Liver (tissue), 9 donors: ENCODE data around the gene POLA1. TPM values are rescaled to one million over a fixed set of nuclear protein-coding genes. Genes with fewer than 3 reads are reported as not detected.

ENCODE experiments used
- DNase-seq: peaks from one replicate; pipeline ENCODE4 v3.0.0-alpha.2; 2017; ENCODE audit warnings: low spot score
- H3K27ac ChIP-seq, 2 donors: one replicate each; pipeline ENCODE4 v1.7.0; 2013; ENCODE audit warnings: inconsistent platforms in 2 of 2, low read length in 2 of 2, control low read depth in 1 of 2, low read depth in 1 of 2, mild to moderate bottlenecking in 1 of 2
- H3K27me3 ChIP-seq, 4 donors: one replicate each; pipeline versions ENCODE4 v1.6.1 to v1.7.0; 2013; ENCODE audit warnings: low read length in 3 of 4, inconsistent platforms in 1 of 4, mild to moderate bottlenecking in 1 of 4, moderate library complexity in 1 of 4; ENCODE audit not compliant: control insufficient read depth in 4 of 4, insufficient read depth in 4 of 4
- H3K36me3 ChIP-seq, 4 donors: one replicate each; pipeline versions ENCODE4 v1.6.1 to v1.7.0; 2013; ENCODE audit warnings: low read length in 3 of 4, mild to moderate bottlenecking in 3 of 4, low read depth in 1 of 4, moderate library complexity in 1 of 4; ENCODE audit not compliant: control insufficient read depth in 4 of 4, insufficient read depth in 3 of 4
- H3K4me1 ChIP-seq, 4 donors: one replicate each; pipeline versions ENCODE4 v1.6.1 to v1.7.0; 2013; ENCODE audit warnings: low read length in 3 of 4, mild to moderate bottlenecking in 3 of 4, moderate library complexity in 1 of 4; ENCODE audit not compliant: control insufficient read depth in 4 of 4, insufficient read depth in 4 of 4
- H3K4me3 ChIP-seq, 3 donors: one replicate each; pipeline versions ENCODE4 v1.6.1 to v1.7.0; 2013; ENCODE audit warnings: low read length in 3 of 3, control low read depth in 1 of 3, low read depth in 1 of 3, mild to moderate bottlenecking in 1 of 3
- H3K9ac ChIP-seq, 2 donors: one replicate each; pipeline ENCODE4 v1.7.0; 2013; ENCODE audit warnings: low read length in 2 of 2, mild to moderate bottlenecking in 2 of 2, moderate library complexity in 2 of 2, control low read depth in 1 of 2, low read depth in 1 of 2
- H3K9me3 ChIP-seq, 4 donors: one replicate each; pipeline versions ENCODE4 v1.6.1 to v1.7.0; 2013; ENCODE audit warnings: low read length in 3 of 4; ENCODE audit not compliant: control insufficient read depth in 4 of 4
- ATF3 ChIP-seq: IDR thresholded peaks from 2 replicates; pipeline ENCODE4 v1.6.1; 2016; ENCODE audit warnings: antibody characterized with exemption
- CTCF ChIP-seq: fragments of 150-350 bp; IDR thresholded peaks from 2 replicates; pipeline ENCODE4 v1.5.1; 2017; ENCODE audit warnings: improper control_type of control experiment, low read depth, low read length; ENCODE audit not compliant: missing input control
- EGR1 ChIP-seq, 2 donors: IDR thresholded peaks; 2 replicates each; pipeline ENCODE4 v1.6.1; 2016 to 2018; ENCODE audit warnings: antibody characterized with exemption in 2 of 2, low read depth in 2 of 2
- FOXA1 ChIP-seq: IDR thresholded peaks from 2 replicates; pipeline ENCODE4 v1.6.1; 2016; ENCODE audit warnings: antibody characterized with exemption
- FOXA2 ChIP-seq: IDR thresholded peaks from 2 replicates; pipeline ENCODE4 v1.6.1; 2016; ENCODE audit warnings: antibody characterized with exemption
- GABPA ChIP-seq, 2 donors: IDR thresholded peaks in 1 of 2; conservative IDR thresholded peaks in 1 of 2; 2 replicates each; pipeline ENCODE4 v1.6.1; 2016; ENCODE audit warnings: antibody characterized with exemption in 2 of 2, mild to moderate bottlenecking in 1 of 2, moderate library complexity in 1 of 2
- HNF4A ChIP-seq, 2 donors: conservative IDR thresholded peaks; 2 replicates each; pipeline ENCODE4 v1.6.1; 2016; ENCODE audit warnings: antibody characterized with exemption in 2 of 2, mild to moderate bottlenecking in 2 of 2
- HNF4G ChIP-seq: IDR thresholded peaks from 2 replicates; pipeline ENCODE4 v1.6.1; 2016; ENCODE audit warnings: antibody characterized with exemption
- JUND ChIP-seq, 2 donors: IDR thresholded peaks; 2 replicates each; pipeline ENCODE4 v1.6.1; 2016; ENCODE audit warnings: antibody characterized with exemption in 2 of 2
- MAX ChIP-seq: IDR thresholded peaks from 2 replicates; pipeline ENCODE4 v1.6.1; 2016; ENCODE audit warnings: antibody characterized with exemption
- NR2F2 ChIP-seq: IDR thresholded peaks from 2 replicates; pipeline ENCODE4 v1.6.1; 2016; ENCODE audit warnings: antibody characterized with exemption
- RAD21 ChIP-seq, 2 donors: IDR thresholded peaks; 2 replicates each; pipeline ENCODE4 v1.6.1; 2016; ENCODE audit warnings: antibody characterized with exemption in 2 of 2, mild to moderate bottlenecking in 2 of 2
- REST ChIP-seq: IDR thresholded peaks from 2 replicates; pipeline ENCODE4 v1.6.1; 2016; ENCODE audit warnings: antibody characterized with exemption, mild to moderate bottlenecking
- RXRA ChIP-seq, 2 donors: IDR thresholded peaks; 2 replicates each; pipeline ENCODE4 v1.6.1; 2017 to 2018; ENCODE audit warnings: antibody characterized with exemption in 2 of 2, mild to moderate bottlenecking in 1 of 2
- SP1 ChIP-seq: IDR thresholded peaks from 2 replicates; pipeline ENCODE4 v1.6.1; 2018; ENCODE audit warnings: antibody characterized with exemption, mild to moderate bottlenecking
- TAF1 ChIP-seq: conservative IDR thresholded peaks from 2 replicates; pipeline ENCODE4 v1.6.1; 2016; ENCODE audit warnings: antibody characterized with exemption, mild to moderate bottlenecking
- YY1 ChIP-seq: IDR thresholded peaks from 2 replicates; pipeline ENCODE4 v1.6.1; 2016; ENCODE audit warnings: antibody characterized with exemption, mild to moderate bottlenecking
- ZBTB33 ChIP-seq: IDR thresholded peaks from 2 replicates; pipeline ENCODE4 v1.6.1; 2016; ENCODE audit warnings: antibody characterized with exemption
- WGBS: extraction: QIAGEN DNeasy Blood & Tissue Kit; methylation state at CpG from one replicate; pipeline ENCODE4 v1.1.7; 2013; 5-methylcytosine and 5-hydroxymethylcytosine counted together
- polyA plus RNA-seq, 2 donors: library from polyadenylated mRNA; stranded (reverse) in 1 of 2; unstranded in 1 of 2; fragments of 200-250 nt in 1 of 2; fragments of >200 nt in 1 of 2; fragmentation: Nextera tagmentation in 1 of 2; extraction: Ambion mirVana in 1 of 2; gene quantifications; one replicate each; pipeline versions ENCODE4 v1.2.1 to v1.2.3, GENCODE V29; 2013 to 2015
- total RNA-seq, 2 donors: library from RNA; depleted of rRNA; stranded (reverse); fragments of >200 nt; gene quantifications; one replicate each; pipeline ENCODE4 v1.2.3, GENCODE V29; 2014
- donor health status: healthy.
- donor health status: healthy.
- donor health status: healthy.
- donor health status: healthy.
- donor health status: healthy.

POLA1 gene
- 10 to 100 TPM in 1 of 2 donors, 1 to 10 TPM in 1; 7.3 to 12.7 TPM for total RNA-seq
- 1 to 10 TPM in 1 of 2 donors, under 1 TPM in 1; 0.93 to 1.3 TPM for polyA plus RNA-seq

- peaks cover 0 to 9% (median 2%) of the 10 kb centered on the region in 4 donors for H3K4me1 ChIP-seq
- no peaks in the 10 kb centered on the region for H3K9me3 ChIP-seq
- H3K27me3 ChIP-seq: no peaks in the 10 kb centered on the region
- no peaks in the 10 kb centered on the region for H3K36me3 ChIP-seq
- H3K9ac ChIP-seq: peak within 1 kb of the TSS; percentile 5 to 31
- peak within 1 kb of the TSS; percentile 56 to 63 (median 61) for H3K4me3 ChIP-seq
- peak; percentile 81 for DNase-seq
- peak within 1 kb of the TSS; percentile 66 to 70 for H3K27ac ChIP-seq
- under 1% methylated on average over 70 of the region's 70 CpGs for WGBS
- no peak for TF ChIP-seq REST
- no peak for TF ChIP-seq JUND (IDR thresholded peaks at IDR 0.05)
- TF ChIP-seq FOXA1: peak; percentile 37
- no peak for TF ChIP-seq NR2F2
- TF ChIP-seq YY1: peak; percentile 71
- TF ChIP-seq GABPA (IDR thresholded peaks at IDR 0.05 in 1 of 2, conservative IDR thresholded peaks at IDR 0.05 in 1 of 2): peak in 1 of 2 donors; percentile 88
- peak; percentile 30 to 54 for TF ChIP-seq RAD21 (IDR thresholded peaks at IDR 0.05)
- TF ChIP-seq HNF4G: no peak
- TF ChIP-seq CTCF: no peak
- TF ChIP-seq RXRA (IDR thresholded peaks at IDR 0.05): peak; percentile 25 to 48
- no peak for TF ChIP-seq ZBTB33
- TF ChIP-seq TAF1: no peak
- peak; percentile 76 for TF ChIP-seq SP1
- no peak for TF ChIP-seq ATF3
- peak; percentile 69 to 80 for TF ChIP-seq EGR1 (IDR thresholded peaks at IDR 0.05; ENCODE audit: low read depth in 2 of 2)
- TF ChIP-seq HNF4A (conservative IDR thresholded peaks at IDR 0.05): peak in 1 of 2 donors; percentile 33
- peak; percentile 25 for TF ChIP-seq FOXA2
- peak; percentile 62 for TF ChIP-seq MAX
Observed at GRCh38 chrX:24693453-24694202, at the start of gene POLA1. Gene POLA1 (plus strand): TSS chrX:24693918. CDS start chrX:24693962, 44 bp downstream.
